IMR-90 (cell line): Measurements from ENCODE around the gene HEATR1. TPM values are rescaled to one million over a fixed set of nuclear protein-coding genes. Genes with fewer than 3 reads are reported as not detected.

Source experiments
- ATAC-seq: fragments of 200-7000 bp; cut with Tn5 transposase; 2 replicates; pipeline ENCODE4 v1.9.1; 2020; ENCODE audit warnings: low read depth, mild to moderate bottlenecking, moderate library complexity
- BruUV-seq: library from RNA; stranded (reverse); fragments of 400-500 nt; replicated peaks from 2 replicates; lab custom pipeline; 2021; lab: Mats Ljungman, UMichigan
- CTCF ChIA-PET: fragments of 300-600 bp; formaldehyde crosslinking; extraction: SDS; loops from one replicate; lab custom pipeline; 2021; ENCODE audit warnings: antibody characterized with exemption; lab: Yijun Ruan, JAX
- POLR2A ChIA-PET: fragments of 300-600 bp; sonication (Branson Sonifier 250); formaldehyde crosslinking; loops from one replicate; lab custom pipeline; 2022; ENCODE audit warnings: antibody characterized with exemption; ENCODE audit not compliant: unreplicated experiment; lab: Charles Lee
- DNase-seq: peaks from one replicate; pipeline ENCODE4 v3.0.0; 2013
- H2AFZ ChIP-seq: replicated peaks from 2 replicates; pipeline ENCODE3; 2013; ENCODE audit warnings: low read length, mild to moderate bottlenecking; ENCODE audit not compliant: poor library complexity
- H2AK5ac ChIP-seq: 2 replicates; pipeline ENCODE4 v1.6.1; 2013; ENCODE audit warnings: low read depth, low read length, inconsistent platforms
- H2AK9ac ChIP-seq: replicated peaks from 2 replicates; pipeline ENCODE3; 2013; ENCODE audit warnings: mild to moderate bottlenecking, low read depth, low read length, moderate library complexity; ENCODE audit not compliant: poor library complexity
- H2BK120ac ChIP-seq: 2 replicates; pipeline ENCODE4 v1.6.1; 2013; ENCODE audit warnings: low read depth, low read length, inconsistent platforms
- H2BK15ac ChIP-seq: 3 replicates; pipeline ENCODE4 v1.6.1; 2013; ENCODE audit warnings: low read depth, low read length, inconsistent platforms
- H2BK20ac ChIP-seq: 2 replicates; pipeline ENCODE4 v1.6.1; 2013; ENCODE audit warnings: low read depth, mild to moderate bottlenecking, inconsistent platforms, low read length, moderate library complexity
- H2BK5ac ChIP-seq: 2 replicates; pipeline ENCODE4 v1.6.1; 2013; ENCODE audit warnings: mild to moderate bottlenecking, low read depth, low read length, inconsistent platforms; ENCODE audit not compliant: poor library complexity, severe bottlenecking
- H3K14ac ChIP-seq: replicated peaks from 2 replicates; pipeline ENCODE4 v1.6.1; 2013; ENCODE audit warnings: low read depth, low read length, inconsistent platforms
- H3K18ac ChIP-seq: 2 replicates; pipeline ENCODE4 v1.6.1; 2013; ENCODE audit warnings: low read depth, low read length, control low read depth
- H3K23ac ChIP-seq: 2 replicates; pipeline ENCODE4 v1.6.1; 2013; ENCODE audit warnings: low read depth, low read length, inconsistent platforms
- H3K27ac ChIP-seq: 2 replicates; pipeline ENCODE4 v1.5.1; 2013; ENCODE audit warnings: mild to moderate bottlenecking, control low read depth, low read length; ENCODE audit not compliant: insufficient read depth
- H3K27me3 ChIP-seq: 2 replicates; pipeline ENCODE4 v1.6.1; 2013; ENCODE audit warnings: low read length; ENCODE audit not compliant: control insufficient read depth, insufficient read depth
- H3K36me3 ChIP-seq: 2 replicates; pipeline ENCODE4 v1.6.1; 2013; ENCODE audit warnings: low read length, mixed read lengths; ENCODE audit not compliant: control insufficient read depth, insufficient read depth
- H3K4ac ChIP-seq: 2 replicates; pipeline ENCODE4 v1.6.1; 2013; ENCODE audit warnings: low read depth, low read length, inconsistent platforms
- H3K4me1 ChIP-seq: 2 replicates; pipeline ENCODE4 v1.6.1; 2013; ENCODE audit warnings: low read length, mixed read lengths; ENCODE audit not compliant: control insufficient read depth, insufficient read depth
- H3K4me2 ChIP-seq: 2 replicates; pipeline ENCODE4 v1.6.1; 2013; ENCODE audit warnings: low read depth, mild to moderate bottlenecking, control low read depth, low read length, moderate library complexity
- H3K4me3 ChIP-seq: 2 replicates; pipeline ENCODE4 v1.5.1; 2013; ENCODE audit warnings: low read depth, mild to moderate bottlenecking, control low read depth, low read length, moderate library complexity; ENCODE audit not compliant: insufficient read depth
- H3K56ac ChIP-seq: 2 replicates; pipeline ENCODE4 v1.6.1; 2013; ENCODE audit warnings: low read length, inconsistent platforms; ENCODE audit not compliant: insufficient read depth; ENCODE audit errors: extremely low read depth
- H3K79me1 ChIP-seq, 2 experiments: 2 replicates each; pipeline ENCODE4 v1.6.1; 2013; ENCODE audit warnings: low read length in 2 of 2, inconsistent platforms in 1 of 2, low read depth in 1 of 2
- H3K9ac ChIP-seq: 2 replicates; pipeline ENCODE4 v1.6.1; 2013; ENCODE audit warnings: low read depth, low read length, control low read depth
- H3K9me1 ChIP-seq: 2 replicates; pipeline ENCODE4 v1.6.1; 2013; ENCODE audit warnings: low read length, inconsistent platforms; ENCODE audit not compliant: insufficient read depth
- H3K9me3 ChIP-seq: 2 replicates; pipeline ENCODE4 v1.6.1; 2013; ENCODE audit warnings: low read length; ENCODE audit not compliant: control insufficient read depth, insufficient read depth
- H4K20me1 ChIP-seq: 2 replicates; pipeline ENCODE4 v1.6.1; 2013; ENCODE audit warnings: low read length, inconsistent platforms; ENCODE audit not compliant: insufficient read depth
- H4K5ac ChIP-seq: 2 replicates; pipeline ENCODE4 v1.6.1; 2013; ENCODE audit warnings: mild to moderate bottlenecking, low read depth, low read length, control low read depth
- H4K8ac ChIP-seq, 2 experiments: 2 replicates each; pipeline ENCODE4 v1.6.1; 2013; ENCODE audit warnings: low read depth in 2 of 2, low read length in 2 of 2, control low read depth in 1 of 2, inconsistent platforms in 1 of 2
- H4K91ac ChIP-seq: 2 replicates; pipeline ENCODE4 v1.6.1; 2013; ENCODE audit warnings: low read depth, low read length, inconsistent platforms; ENCODE audit not compliant: insufficient read depth
- CTCF ChIP-seq: conservative IDR thresholded peaks from 2 replicates; pipeline ENCODE4 v1.5.1; 2012; ENCODE audit warnings: mild to moderate bottlenecking, low read depth, low read length, improper control_type of control experiment
- MXI1 ChIP-seq: IDR thresholded peaks from 2 replicates; pipeline ENCODE4 v1.6.1; 2012; ENCODE audit warnings: low read depth, mild to moderate bottlenecking, low read length, moderate library complexity, borderline replicate concordance
- POLR2A ChIP-seq: IDR thresholded peaks from 2 replicates; pipeline ENCODE4 v1.6.1; 2012; ENCODE audit warnings: mild to moderate bottlenecking, low read depth, low read length
- WGBS, 2 experiments: methylation state at CpG; one replicate each; pipeline versions ENCODE4 v1.1.5 to v1.1.7; 2013; ENCODE audit warnings: missing lambda C conversion rate in 2 of 2; ENCODE audit not compliant: insufficient read length in 1 of 2; ENCODE audit errors: extremely low coverage in 2 of 2; 5-methylcytosine and 5-hydroxymethylcytosine counted together
- dilution Hi-C: fragments of 300-500 bp; cut with HindIII; formaldehyde crosslinking; loops from one replicate; pipeline ENCODE4 v1.14.3; 2018; ENCODE audit warnings: low sequenced_read_pairs; ENCODE audit not compliant: unreplicated experiment
- in situ Hi-C: fragments of 300-500 bp; cut with MboI; formaldehyde crosslinking; loops from 3 replicates; pipeline ENCODE4 v1.14.3; 2019; ENCODE audit warnings: low sequenced_read_pairs, inconsistent platforms, mixed read lengths
- intact Hi-C: fragments of 100-400 bp; cut with micrococcal nuclease; formaldehyde crosslinking; loops from 2 replicates; pipeline ENCODE4 v1.10.0; 2022
- polyA plus RNA-seq, 3 experiments: library from polyadenylated mRNA; depleted of rRNA; stranded (reverse); fragments of >200 nt; gene quantifications; 2 replicates each; pipeline ENCODE4 v1.2.3, GENCODE V29; 2012; ENCODE audit warnings: low replicate concordance in 1 of 3
- total RNA-seq: library from RNA; depleted of rRNA; stranded (reverse); fragments of >200 nt; gene quantifications from 2 replicates; pipeline ENCODE4 v1.2.3, GENCODE V29; 2012

HEATR1 gene
- total and polyA plus RNA-seq, 2 of the 4 experiments (the other 2 are of a cell fraction) = 8.5 to 53.8 TPM

DNA sequence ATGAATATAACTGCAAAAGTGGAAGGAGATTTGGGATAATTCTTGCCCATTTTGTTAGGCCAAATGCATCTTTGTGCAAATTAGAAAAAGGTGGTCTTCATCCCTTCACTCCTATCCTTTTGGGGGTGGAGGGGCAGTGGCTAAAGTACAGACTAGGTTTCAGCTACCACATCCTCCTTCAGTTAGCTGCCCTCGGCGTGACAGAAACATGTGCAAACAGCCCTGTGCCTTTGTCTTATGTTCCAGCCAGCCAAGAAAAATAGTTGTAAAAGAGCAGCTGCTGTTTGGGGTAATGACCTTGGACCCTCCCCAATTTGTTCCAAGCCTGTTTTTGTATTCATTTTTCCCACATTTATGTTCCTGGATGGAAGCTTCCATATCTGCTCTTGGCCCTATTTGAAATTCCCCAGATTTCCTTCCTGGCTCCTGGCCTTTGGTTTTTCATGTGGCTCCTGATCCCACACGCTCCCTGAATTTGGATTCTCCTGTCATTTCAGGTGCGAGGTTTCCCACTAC lies 88.8 kb downstream of the HEATR1 start:
- intact Hi-C loops = no loop called here

More for the DNA sequence above, 88.8 kb downstream of the HEATR1 start:
- no TSS peak for BruUV-seq
- Histone ChIP-seq H2BK20ac (no peak overlapping the region), H3K14ac (no peak overlapping the region), H2BK5ac (no peak overlapping the region), H3K23ac (no peak overlapping the region), H3K9me1 (no peaks in the 10 kb centered on the region), H3K9ac (no peak overlapping the region), H3K27me3 (no peaks in the 10 kb centered on the region), H4K5ac (no peak overlapping the region), H3K18ac (no peak overlapping the region; the same call in 1 of the 2 replicates), H4K91ac (no peak overlapping the region), H3K4me3 (no peak overlapping the region), H2AFZ (no peak overlapping the region), H3K4me1 (peaks cover 7% of the 10 kb centered on the region; the same call in 1 of the 2 replicates), H4K20me1 (no peaks in the 10 kb centered on the region), H3K79me1 (no peaks in the 10 kb centered on the region), H3K27ac (no peak overlapping the region), H4K8ac (no peak overlapping the region), H3K56ac (no peak overlapping the region), H3K4me2 (no peak overlapping the region), H3K4ac (0 out of 2 replicates have a peak overlapping the region, but pooled peaks have one; percentile 34), H2BK120ac (peak overlapping the region; percentile 27; the same call in 1 of the 2 replicates), H2BK15ac (no peak overlapping the region), H3K36me3 (no peaks in the 10 kb centered on the region), H3K9me3 (no peaks in the 10 kb centered on the region), H2AK9ac (no peak overlapping the region), H2AK5ac (no peak overlapping the region)
- dilution Hi-C loops = no loop called here
- DNase-seq (no peak), ATAC-seq (no peak)
- TF ChIP-seq MXI1 (no peak), CTCF (no peak), POLR2A (no peak)
- ChIA-PET CTCF (interaction anchor here (0.7 kb wide), 1 partner anchor 546 kb away, joined by 3 read pairs; no protein-coding TSS in a partner anchor), POLR2A (no interaction called here)
- in situ Hi-C loops = no loop called here
- no CpG with 5 or more reads among the region's 4 CpGs for WGBS, 2 experiments
